Measurements from ENCODE around the gene TMED4. TPM values are rescaled to one million over a fixed set of nuclear protein-coding genes. Genes with fewer than 3 reads are reported as not detected.

The TMED4 gene
- total and polyA plus RNA-seq, 2 of the 13 experiments (the other 11 are each of a cell fraction or from before 2014, with no cell fraction given), result 81.4 to 109 TPM

DNA sequence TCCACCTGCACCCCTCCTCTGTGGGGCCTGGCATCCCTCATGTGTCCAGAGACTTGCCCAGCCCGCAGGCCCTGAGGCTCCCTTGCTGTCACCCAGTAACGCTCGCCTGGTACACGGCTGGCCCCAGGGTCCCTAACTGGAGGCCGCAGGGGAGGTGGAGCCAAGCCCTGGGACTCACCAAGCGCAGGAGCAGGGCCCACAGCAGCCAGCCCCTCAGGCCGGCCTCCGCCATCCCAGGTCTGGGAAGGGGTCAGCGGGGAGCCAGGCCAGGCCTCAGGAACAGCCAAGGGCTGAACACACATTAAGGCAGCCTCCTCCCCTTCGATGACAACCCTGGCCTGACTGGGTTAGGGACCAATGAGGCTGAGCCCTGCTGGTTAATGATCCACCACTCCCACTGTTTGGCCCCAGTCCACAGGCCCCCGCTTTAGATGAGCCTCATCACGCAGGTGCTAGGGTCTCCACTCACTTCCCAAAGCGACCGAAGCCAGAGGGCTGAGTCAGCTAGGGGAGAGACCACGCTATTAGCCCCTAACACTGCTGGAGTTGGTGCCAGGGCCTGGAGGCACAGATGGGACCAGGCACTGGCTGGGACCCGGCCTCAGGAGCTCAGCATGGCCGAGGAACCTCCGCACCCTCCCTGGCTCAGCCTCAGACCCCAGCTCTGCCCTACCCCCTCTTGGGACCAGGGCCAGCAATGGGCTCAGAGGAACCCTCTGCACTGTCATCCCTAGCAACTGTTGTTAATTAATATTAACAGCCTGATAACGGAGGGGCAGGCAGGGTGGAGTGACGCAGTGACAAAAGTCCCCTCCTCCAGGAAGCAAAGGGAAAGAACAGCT lies 40.8 kb downstream of the TMED4 start, which contains the start of gene NPC1L1 (continued):
- TF ChIP-seq, protein P1, sequence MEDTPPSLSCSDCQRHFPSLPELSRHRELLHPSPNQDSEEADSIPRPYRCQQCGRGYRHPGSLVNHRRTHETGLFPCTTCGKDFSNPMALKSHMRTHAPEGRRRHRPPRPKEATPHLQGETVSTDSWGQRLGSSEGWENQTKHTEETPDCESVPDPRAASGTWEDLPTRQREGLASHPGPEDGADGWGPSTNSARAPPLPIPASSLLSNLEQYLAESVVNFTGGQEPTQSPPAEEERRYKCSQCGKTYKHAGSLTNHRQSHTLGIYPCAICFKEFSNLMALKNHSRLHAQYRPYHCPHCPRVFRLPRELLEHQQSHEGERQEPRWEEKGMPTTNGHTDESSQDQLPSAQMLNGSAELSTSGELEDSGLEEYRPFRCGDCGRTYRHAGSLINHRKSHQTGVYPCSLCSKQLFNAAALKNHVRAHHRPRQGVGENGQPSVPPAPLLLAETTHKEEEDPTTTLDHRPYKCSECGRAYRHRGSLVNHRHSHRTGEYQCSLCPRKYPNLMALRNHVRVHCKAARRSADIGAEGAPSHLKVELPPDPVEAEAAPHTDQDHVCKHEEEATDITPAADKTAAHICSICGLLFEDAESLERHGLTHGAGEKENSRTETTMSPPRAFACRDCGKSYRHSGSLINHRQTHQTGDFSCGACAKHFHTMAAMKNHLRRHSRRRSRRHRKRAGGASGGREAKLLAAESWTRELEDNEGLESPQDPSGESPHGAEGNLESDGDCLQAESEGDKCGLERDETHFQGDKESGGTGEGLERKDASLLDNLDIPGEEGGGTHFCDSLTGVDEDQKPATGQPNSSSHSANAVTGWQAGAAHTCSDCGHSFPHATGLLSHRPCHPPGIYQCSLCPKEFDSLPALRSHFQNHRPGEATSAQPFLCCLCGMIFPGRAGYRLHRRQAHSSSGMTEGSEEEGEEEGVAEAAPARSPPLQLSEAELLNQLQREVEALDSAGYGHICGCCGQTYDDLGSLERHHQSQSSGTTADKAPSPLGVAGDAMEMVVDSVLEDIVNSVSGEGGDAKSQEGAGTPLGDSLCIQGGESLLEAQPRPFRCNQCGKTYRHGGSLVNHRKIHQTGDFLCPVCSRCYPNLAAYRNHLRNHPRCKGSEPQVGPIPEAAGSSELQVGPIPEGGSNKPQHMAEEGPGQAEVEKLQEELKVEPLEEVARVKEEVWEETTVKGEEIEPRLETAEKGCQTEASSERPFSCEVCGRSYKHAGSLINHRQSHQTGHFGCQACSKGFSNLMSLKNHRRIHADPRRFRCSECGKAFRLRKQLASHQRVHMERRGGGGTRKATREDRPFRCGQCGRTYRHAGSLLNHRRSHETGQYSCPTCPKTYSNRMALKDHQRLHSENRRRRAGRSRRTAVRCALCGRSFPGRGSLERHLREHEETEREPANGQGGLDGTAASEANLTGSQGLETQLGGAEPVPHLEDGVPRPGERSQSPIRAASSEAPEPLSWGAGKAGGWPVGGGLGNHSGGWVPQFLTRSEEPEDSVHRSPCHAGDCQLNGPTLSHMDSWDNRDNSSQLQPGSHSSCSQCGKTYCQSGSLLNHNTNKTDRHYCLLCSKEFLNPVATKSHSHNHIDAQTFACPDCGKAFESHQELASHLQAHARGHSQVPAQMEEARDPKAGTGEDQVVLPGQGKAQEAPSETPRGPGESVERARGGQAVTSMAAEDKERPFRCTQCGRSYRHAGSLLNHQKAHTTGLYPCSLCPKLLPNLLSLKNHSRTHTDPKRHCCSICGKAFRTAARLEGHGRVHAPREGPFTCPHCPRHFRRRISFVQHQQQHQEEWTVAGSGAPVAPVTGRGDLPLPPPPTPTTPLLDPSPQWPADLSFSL (CRISPR knock-in tag; IDR thresholded peaks at IDR 0.05), result no peak; the same call in 1 of the 2 replicates
- TF ChIP-seq HES4 (CRISPR knock-in tag; IDR thresholded peaks at IDR 0.05; ENCODE audit: borderline replicate concordance), result peak; percentile 84; the same call in 1 of the 2 replicates
- TF ChIP-seq NFIB (CRISPR knock-in tag; IDR thresholded peaks at IDR 0.05; ENCODE audit: borderline replicate concordance), result no peak
- TF ChIP-seq MXD4 (CRISPR knock-in tag; IDR thresholded peaks at IDR 0.05), result peak; percentile 78
- TF ChIP-seq ZNF720 (CRISPR knock-in tag; IDR thresholded peaks at IDR 0.05), result no peak
- TF ChIP-seq RELA (CRISPR knock-in tag; IDR thresholded peaks at IDR 0.05), result peak; percentile 75; the same call in 1 of the 2 replicates
- TF ChIP-seq, protein P2, sequence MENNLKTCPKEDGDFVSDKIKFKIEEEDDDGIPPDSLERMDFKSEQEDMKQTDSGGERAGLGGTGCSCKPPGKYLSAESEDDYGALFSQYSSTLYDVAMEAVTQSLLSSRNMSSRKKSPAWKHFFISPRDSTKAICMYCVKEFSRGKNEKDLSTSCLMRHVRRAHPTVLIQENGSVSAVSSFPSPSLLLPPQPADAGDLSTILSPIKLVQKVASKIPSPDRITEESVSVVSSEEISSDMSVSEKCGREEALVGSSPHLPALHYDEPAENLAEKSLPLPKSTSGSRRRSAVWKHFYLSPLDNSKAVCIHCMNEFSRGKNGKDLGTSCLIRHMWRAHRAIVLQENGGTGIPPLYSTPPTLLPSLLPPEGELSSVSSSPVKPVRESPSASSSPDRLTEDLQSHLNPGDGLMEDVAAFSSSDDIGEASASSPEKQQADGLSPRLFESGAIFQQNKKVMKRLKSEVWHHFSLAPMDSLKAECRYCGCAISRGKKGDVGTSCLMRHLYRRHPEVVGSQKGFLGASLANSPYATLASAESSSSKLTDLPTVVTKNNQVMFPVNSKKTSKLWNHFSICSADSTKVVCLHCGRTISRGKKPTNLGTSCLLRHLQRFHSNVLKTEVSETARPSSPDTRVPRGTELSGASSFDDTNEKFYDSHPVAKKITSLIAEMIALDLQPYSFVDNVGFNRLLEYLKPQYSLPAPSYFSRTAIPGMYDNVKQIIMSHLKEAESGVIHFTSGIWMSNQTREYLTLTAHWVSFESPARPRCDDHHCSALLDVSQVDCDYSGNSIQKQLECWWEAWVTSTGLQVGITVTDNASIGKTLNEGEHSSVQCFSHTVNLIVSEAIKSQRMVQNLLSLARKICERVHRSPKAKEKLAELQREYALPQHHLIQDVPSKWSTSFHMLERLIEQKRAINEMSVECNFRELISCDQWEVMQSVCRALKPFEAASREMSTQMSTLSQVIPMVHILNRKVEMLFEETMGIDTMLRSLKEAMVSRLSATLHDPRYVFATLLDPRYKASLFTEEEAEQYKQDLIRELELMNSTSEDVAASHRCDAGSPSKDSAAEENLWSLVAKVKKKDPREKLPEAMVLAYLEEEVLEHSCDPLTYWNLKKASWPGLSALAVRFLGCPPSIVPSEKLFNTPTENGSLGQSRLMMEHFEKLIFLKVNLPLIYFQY (CRISPR knock-in tag; IDR thresholded peaks at IDR 0.05; ENCODE audit: borderline replicate concordance), result peak; percentile 71
- TF ChIP-seq MEIS2 (CRISPR knock-in tag; IDR thresholded peaks at IDR 0.05), result 0 out of 2 replicates have a peak, but pooled peaks have one; percentile 46
- TF ChIP-seq ZBTB21 (CRISPR knock-in tag; IDR thresholded peaks at IDR 0.05), result no peak; the same call in 1 of the 2 replicates
- peak; percentile 5 for TF ChIP-seq ZNF883 (CRISPR knock-in tag; IDR thresholded peaks at IDR 0.05; ENCODE audit: not compliant biosample characterization)
- TF ChIP-seq BHLHE40 (IDR thresholded peaks at IDR 0.05; ENCODE audit: low read length), result no peak
- no peak for TF ChIP-seq ZNF326 (CRISPR knock-in tag; IDR thresholded peaks at IDR 0.05; ENCODE audit: borderline replicate concordance)
- TF ChIP-seq ZNF335 (CRISPR knock-in tag; IDR thresholded peaks at IDR 0.05), result 0 out of 2 replicates have a peak, but pooled peaks have one; percentile 51
- 0 out of 2 replicates have a peak, but pooled peaks have one; percentile 63 for TF ChIP-seq ZNF577 (CRISPR knock-in tag; IDR thresholded peaks at IDR 0.05; ENCODE audit: borderline replicate concordance, low read depth)
- TF ChIP-seq, protein P3, sequence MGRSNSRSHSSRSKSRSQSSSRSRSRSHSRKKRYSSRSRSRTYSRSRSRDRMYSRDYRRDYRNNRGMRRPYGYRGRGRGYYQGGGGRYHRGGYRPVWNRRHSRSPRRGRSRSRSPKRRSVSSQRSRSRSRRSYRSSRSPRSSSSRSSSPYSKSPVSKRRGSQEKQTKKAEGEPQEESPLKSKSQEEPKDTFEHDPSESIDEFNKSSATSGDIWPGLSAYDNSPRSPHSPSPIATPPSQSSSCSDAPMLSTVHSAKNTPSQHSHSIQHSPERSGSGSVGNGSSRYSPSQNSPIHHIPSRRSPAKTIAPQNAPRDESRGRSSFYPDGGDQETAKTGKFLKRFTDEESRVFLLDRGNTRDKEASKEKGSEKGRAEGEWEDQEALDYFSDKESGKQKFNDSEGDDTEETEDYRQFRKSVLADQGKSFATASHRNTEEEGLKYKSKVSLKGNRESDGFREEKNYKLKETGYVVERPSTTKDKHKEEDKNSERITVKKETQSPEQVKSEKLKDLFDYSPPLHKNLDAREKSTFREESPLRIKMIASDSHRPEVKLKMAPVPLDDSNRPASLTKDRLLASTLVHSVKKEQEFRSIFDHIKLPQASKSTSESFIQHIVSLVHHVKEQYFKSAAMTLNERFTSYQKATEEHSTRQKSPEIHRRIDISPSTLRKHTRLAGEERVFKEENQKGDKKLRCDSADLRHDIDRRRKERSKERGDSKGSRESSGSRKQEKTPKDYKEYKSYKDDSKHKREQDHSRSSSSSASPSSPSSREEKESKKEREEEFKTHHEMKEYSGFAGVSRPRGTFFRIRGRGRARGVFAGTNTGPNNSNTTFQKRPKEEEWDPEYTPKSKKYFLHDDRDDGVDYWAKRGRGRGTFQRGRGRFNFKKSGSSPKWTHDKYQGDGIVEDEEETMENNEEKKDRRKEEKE (IDR thresholded peaks at IDR 0.05), result no peak
